T-helper 1 cell treated with Interleukin-12 subunit alpha and Interleukin-12 subunit beta and Interleukin-4 antibody, amounts not matched to agents 30 ng/mL and 1 ng/mL, for 36 hours (primary cell): ENCODE data around the gene BUD23. TPM values are rescaled to one million over a fixed set of nuclear protein-coding genes. Genes with fewer than 3 reads are reported as not detected.
"Not testable (repeated sequence)": the region's sequence is repeated elsewhere in the genome, so short reads cannot be mapped to it uniquely, and the experiment has no call there.

Experiments
- intact Hi-C: fragments of 100-400 bp; cut with micrococcal nuclease; formaldehyde crosslinking; loops from one replicate; pipeline ENCODE4 v1.15.1; 2024
- total RNA-seq: library from RNA; stranded (reverse); gene quantifications from 2 replicates; pipeline ENCODE4 v1.2.3, GENCODE V29; 2022

Gene BUD23
- 72.8 and 78.7 TPM in 2 replicates for total RNA-seq

DNA sequence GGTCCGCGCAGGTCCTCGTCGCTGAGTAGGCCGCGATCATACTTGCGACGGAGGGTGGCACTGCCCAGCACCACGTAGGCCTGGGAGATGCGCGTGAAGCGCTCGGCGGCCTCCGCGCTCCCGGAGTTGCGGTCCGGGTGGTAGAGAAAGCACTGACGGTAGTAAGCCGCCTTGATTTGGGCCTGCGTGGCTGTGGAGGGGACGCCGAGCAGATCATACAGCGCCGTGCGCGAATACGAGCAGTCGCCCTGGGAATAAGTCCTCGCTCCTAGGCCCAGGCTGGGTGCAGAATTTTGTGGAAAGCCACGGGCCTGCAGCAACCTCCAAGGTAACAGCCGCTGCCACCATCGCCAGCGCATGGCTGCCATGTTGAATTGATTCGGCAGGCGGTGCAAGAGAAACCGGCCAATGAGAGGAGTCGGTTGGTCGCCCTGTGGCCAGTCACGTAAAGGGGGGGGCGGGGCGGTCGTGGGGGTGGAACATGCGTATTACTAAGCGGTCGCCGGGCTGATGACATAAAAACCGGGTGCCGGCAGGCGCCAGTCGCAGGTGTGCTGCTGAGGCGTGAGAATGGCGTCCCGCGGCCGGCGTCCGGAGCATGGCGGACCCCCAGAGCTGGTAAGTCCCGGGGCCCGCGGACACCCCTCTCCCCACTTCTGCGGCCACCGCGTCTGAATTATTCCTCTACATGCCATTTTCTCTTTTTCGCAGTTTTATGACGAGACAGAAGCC lies at the start of gene BUD23, which contains the start of gene DNAJC30:
TSS of gene BUD23 (plus strand) at position 542 of the 732 bp plus-strand sequence. CDS start at position 571, 29 bp downstream.
TSS of gene DNAJC30 (minus strand) at position 398 of the 732 bp plus-strand sequence. CDS start at position 368, 30 bp downstream.
- intact Hi-C loops: loop anchor here (1.0 kb wide), 9 partner anchors 16 to 161 kb away; partner anchors contain the start of genes ABHD11, BAZ1B, BCL7B and METTL27

GRCh38 chr7:73633844-73634243 lies 49.6 kb upstream of the BUD23 start:
- intact Hi-C loops: no loop called here

DNA sequence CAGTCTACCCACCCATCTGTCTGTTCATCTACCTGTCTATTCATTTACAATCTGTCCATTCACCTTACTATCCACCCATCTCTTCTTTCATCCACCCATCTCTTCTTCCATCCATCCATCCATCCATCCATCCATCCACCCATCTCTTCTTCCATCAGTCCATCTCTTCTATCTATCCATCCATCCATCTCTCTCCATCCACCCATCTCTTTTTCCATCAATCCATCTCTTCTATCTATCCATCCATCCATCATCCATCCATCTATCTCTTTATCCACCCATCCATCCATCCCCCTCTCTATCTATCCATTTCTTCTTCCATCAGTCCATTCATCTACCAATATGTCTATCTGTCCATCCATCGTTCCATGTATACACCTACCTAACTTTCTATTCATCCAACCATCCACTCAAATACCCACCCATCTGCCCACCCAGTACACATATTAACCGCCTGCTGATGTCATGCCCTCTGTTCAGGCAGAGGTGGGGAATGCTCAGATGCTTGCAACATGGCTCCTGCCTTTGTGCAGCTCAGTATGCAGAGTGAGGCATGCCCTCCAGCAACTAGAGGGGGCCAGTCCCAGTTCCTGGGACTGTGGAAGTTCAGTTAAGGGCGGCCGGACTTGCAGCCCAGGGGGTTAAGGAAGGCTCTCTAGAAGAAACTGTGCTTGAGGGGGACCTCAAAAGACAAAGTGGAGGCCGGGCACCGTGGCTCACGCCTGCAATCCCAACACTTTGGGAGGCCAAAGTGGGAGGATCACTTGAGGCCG lies 47.8 kb upstream of the BUD23 start:
- intact Hi-C loops: no loop called here

- intact Hi-C loops: no loop called here
These were observed 44.5 kb upstream of the BUD23 start for GRCh38 chr7:73638911-73639310.

DNA sequence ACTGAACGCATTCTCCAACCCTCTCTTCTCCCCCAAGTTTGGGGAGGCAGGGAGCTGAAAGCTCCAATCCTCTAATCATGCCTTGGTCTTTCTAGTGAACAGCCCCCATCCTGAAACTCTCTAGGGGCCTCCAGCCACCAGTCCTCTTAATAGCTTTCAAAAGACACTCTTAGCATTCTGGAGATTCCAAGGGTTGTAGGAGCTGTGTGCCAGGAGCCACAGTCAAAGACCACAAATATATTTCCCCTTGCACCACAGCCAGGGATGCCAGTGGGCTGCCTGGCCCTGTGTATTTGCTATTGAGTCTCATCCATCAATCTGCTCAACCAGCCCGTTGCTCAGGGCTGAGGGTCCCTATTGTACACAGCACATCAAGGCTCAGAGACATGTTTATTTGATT lies 40.6 kb upstream of the BUD23 start:
- intact Hi-C loops: no loop called here

- intact Hi-C loops: no loop called here
These were observed 38.6 kb upstream of the BUD23 start for GRCh38 chr7:73644688-73645286.

GRCh38 chr7:73645643-73646174 lies 37.7 kb upstream of the BUD23 start:
- intact Hi-C loops: no loop called here

DNA sequence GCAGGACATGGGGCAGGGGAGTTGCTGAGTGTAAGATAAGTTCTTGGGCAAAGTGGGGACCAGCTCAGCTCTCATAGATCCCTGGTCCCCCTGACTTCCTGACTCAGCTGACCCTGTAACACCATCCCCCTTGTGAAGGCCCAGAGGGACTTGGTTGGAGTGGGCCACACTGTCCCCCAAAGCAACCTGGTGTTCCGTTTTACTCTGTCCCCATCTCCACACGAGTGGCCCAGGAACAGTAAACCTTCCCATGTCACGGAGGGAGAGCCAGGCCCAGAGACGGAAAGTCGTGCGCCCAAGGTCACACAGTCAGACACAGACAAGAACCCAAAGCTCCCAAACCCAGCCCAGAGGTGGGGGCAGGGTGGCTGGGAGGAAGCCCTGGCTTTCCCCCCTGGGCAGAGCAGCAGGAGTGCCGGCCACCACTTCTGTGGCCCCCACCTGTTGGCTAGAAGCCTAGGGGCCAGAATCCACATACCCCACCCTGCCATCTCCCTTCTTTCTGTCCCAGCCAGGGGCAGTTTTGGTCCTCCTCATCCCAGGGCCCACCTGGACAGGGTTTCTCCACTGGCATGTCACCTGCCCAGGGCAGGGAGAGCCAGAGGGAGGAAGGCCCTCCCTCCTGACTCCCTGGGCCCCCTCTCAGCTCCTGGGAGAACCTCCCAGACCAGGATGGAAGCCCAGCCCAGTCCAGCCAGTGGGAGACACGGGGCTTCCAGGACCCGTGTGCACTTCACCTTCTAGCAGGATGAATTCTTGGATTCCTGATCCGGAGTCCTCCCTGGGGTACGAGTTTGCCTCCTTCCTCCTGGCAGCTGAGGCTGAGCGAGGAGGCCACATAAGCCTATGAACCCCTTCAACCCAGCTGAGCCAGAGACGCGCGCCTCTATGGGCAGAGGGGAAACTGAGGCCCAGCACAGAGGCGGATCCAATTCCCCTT lies 36.3 kb upstream of the BUD23 start:
- intact Hi-C loops: no loop called here

DNA sequence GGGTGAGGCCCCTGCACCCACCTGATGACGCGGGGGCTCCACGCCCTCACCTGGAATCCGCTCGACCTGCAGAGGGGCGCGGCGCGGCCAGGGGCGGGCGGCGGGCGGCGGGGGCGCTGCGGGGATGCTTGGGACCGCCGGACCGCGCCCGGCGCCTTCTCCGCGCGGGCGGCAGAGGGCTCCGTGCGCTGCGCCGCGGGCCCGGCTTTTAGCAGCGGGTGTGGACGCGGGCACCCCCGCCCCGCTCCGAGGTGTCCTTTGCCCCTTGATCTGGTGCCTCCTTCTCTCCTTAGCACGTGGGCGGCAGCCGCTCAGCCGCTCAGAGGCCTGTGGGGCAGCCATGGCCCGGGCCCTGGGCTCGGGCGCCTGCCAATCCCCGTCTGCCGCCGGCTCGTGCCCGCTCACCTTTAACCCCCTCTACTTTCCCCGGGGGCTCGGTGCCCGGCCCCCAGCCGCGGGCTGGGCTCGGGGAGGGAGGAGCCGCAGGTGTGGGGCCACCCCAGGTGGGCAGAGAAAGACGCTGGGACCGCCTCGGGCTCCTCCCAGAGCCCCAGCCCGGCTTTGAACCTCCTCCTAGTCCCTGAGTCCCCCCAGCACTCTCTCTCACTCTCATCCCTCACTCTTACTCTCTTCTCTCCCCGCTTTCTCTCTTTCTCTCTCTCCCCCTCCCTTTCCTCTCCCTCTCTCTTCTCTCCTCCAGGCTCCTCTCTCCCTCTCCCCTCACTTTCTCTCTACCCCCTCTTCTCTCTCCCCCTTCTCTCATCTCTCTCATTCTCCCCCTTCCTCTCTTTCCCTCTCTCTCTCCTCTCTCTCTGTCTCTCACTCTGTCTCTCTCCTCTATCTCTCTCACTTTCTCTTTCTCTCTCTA lies 35.4 kb upstream of the BUD23 start:
- intact Hi-C loops: no loop called here

DNA sequence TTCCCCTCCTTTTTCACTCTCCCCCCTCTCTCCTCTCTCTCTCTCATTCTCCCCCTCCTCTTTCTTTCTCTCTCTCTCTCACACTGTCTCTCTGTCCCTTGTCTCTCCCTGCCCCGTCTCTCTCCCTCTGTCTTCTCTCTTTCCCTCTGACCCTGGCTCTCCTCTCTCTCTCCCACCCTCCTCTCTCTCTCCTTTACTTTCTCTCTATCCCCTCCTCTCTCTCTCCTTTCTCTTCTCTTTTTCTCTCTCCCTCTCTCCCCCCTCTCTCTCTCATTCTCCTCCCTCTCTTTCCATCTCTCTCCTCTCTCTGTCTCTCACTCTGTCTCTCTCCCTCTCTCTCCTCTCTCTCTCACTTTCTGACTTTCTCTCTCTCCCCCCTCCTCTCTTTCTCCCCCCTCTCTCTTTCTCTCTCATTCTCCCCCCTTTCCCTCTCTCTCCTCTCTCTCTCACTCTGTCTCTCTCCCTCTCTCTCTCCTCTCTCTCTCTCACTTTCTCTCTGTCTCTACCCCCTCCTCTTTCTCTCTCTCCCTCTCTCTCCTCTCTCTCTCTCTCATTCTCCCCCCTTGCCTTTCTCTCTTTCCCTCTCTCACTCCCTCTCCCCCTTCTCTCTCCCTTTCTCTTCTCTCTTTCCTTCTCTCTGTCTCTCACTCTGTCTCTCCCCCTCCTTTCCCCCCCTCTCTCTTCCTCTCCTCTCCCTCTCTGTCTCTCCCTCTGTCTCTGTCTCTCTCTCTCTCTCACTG lies 34.6 kb upstream of the BUD23 start:
- intact Hi-C loops: no loop called here

DNA sequence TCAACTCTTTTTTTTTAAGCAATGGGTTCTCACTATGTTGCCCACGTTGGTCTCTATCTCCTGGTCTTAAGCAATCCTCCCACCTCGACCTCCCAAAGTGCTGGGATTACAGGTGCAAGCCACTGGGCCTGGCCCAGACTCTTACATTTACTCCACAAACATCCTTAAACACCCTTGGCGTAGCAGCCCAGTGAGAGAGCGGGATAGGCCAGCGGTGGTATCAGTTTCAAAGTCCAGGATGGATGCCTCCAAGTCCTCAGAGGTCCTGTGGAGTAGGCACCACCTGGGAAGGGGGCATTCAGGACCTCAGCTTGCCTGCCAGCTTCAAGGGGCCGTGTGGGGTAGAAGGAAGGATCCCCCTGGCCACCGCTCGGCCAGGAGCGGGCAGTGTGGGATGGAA lies 33.8 kb upstream of the BUD23 start:
- intact Hi-C loops: no loop called here

DNA sequence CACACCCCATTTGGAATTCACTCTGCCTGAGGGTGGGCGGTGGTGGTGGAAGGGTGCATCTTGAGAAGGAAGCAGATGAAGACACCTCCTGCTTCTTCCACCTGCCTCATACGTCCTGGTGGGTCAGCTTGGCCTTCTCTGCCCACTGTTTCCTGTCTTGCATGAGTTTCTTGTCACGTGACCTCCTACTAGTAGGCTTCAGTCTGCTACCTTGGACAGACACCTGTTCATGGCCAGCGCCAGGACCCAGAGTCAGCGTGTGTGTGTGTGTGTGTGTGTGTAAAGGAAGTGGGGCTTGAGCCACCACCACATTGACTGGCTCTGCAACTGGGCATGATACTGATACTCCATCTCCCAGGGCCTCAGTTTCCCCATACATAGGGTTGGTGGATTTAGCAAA lies 32.9 kb upstream of the BUD23 start:
- intact Hi-C loops: no loop called here

- intact Hi-C loops: no loop called here
These were observed 30.9 kb upstream of the BUD23 start for GRCh38 chr7:73652541-73652949.

GRCh38 chr7:73655309-73655708 lies 28.1 kb upstream of the BUD23 start:
- intact Hi-C loops: not testable (repeated sequence)

DNA sequence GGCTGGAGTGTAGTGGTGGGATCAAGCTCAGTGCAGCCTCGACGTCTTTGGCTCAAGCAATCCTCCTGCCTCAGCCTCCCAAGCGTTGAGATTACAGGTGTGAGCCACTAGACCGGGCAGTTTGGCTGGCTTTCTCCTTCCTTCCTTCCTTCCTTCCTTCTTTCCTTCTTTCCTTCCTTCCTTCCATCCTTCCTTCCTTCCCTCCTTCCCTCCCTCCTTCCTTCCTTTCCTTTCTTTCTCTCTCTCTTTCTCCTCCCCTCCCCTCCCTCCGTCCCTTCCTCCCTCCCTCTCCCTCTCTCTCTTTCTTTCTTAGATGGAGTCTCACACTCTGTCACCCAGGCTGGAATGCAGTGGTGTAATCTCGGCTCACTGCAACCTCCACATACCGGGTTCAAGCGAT lies 23.4 kb upstream of the BUD23 start:
- intact Hi-C loops: no loop called here

GRCh38 chr7:73660594-73660993 lies 22.8 kb upstream of the BUD23 start:
- intact Hi-C loops: not testable (repeated sequence)

GRCh38 chr7:73663033-73663432 lies 20.4 kb upstream of the BUD23 start:
- intact Hi-C loops: no loop called here

DNA sequence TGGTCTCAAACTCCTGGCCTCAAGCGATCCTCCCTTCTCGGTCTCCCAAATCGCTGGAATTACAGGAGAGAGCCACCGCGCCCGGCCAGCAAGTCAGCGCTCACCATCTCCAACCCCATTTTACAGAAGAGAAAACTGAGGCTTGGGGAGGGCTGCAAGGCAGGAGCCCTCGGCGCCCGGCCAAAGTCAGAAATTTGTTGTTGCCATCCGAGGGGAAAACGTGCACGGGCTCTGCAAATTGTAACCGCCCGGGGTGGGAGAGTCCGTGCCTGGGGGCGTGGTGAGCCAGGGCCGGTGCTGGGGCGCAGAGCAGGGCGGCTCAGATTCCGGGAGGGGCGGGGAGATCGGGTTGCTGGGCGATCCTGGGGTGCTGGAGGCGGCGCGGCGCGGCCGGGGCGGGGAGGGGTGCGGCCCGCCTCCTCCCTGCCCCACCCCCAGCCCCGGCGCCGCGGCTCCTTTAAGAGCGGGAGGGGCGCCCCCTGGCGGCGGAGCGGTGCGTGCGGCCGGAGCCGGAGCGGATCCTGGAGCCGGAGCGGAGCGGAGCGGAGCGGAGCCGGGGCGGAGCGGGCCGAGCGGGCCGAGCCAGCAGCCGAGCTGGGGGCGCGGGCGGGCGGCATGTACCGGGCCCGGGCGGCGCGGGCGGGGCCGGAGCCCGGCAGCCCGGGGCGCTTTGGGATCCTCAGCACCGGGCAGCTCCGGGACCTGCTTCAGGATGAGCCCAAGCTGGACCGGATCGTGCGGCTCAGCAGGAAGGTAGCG lies 15.9 kb upstream of the BUD23 start, which contains the start of gene VPS37D:
TSS of gene VPS37D (plus strand) at position 488 of the 759 bp plus-strand sequence. CDS start at position 616, 128 bp downstream.
- intact Hi-C loops: loop anchor here (1.0 to 5.0 kb wide), 12 partner anchors 16 to 420 kb away; partner anchors contain the start of genes ABHD11, BAZ1B, BCL7B and BUD23
